DOHH2 (cell line): ENCODE data around the gene SLC46A2.

Experiments used
- H3F3A ChIP-seq: fragments of 200-600 bp; sonication (generic), shearing (Covaris generic); 2 replicates; pipeline ENCODE4 v1.6.0; 2016; ENCODE audit warnings: antibody characterized with exemption, mild to moderate bottlenecking; ENCODE audit not compliant: control insufficient read depth, insufficient read depth
- H3K27ac ChIP-seq: fragments of 200-600 bp; sonication (generic); 2 replicates; pipeline ENCODE4 v1.5.1; 2014; ENCODE audit warnings: low read depth, mild to moderate bottlenecking, low read length, moderate library complexity
- H3K27me3 ChIP-seq: fragments of 200-600 bp; sonication (generic); 2 replicates; pipeline ENCODE4 v1.6.1; 2014; ENCODE audit warnings: mild to moderate bottlenecking, low read length, mixed read lengths; ENCODE audit not compliant: control insufficient read depth
- H3K36me3 ChIP-seq: fragments of 200-600 bp; sonication (generic); 2 replicates; pipeline ENCODE4 v1.6.1; 2014; ENCODE audit warnings: mild to moderate bottlenecking, low read length, moderate library complexity, mixed read lengths; ENCODE audit not compliant: control insufficient read depth
- H3K4me1 ChIP-seq: fragments of 200-600 bp; sonication (generic); 2 replicates; pipeline ENCODE4 v1.6.1; 2014; ENCODE audit warnings: mild to moderate bottlenecking, low read length, mixed read lengths; ENCODE audit not compliant: control insufficient read depth
- H3K4me2 ChIP-seq: fragments of 200-600 bp; sonication (generic); 2 replicates; pipeline ENCODE4 v1.6.0; 2014; ENCODE audit warnings: mild to moderate bottlenecking, low read length, moderate library complexity
- H3K4me3 ChIP-seq: fragments of 200-600 bp; sonication (generic); 2 replicates; pipeline ENCODE4 v1.5.1; 2014; ENCODE audit warnings: mild to moderate bottlenecking, low read length, mixed read lengths
- H3K79me2 ChIP-seq: fragments of 200-600 bp; sonication (generic); 2 replicates; pipeline ENCODE4 v1.6.1; 2014; ENCODE audit warnings: mild to moderate bottlenecking, low read length, mixed read lengths; ENCODE audit not compliant: control insufficient read depth
- H3K9me2 ChIP-seq: fragments of 200-600 bp; sonication (generic); replicated peaks from 2 replicates; pipeline ENCODE4 v1.6.1; 2014; ENCODE audit warnings: mild to moderate bottlenecking, low read length, mixed read lengths; ENCODE audit not compliant: control insufficient read depth
- H3K9me3 ChIP-seq: fragments of 200-600 bp; sonication (generic); 2 replicates; pipeline ENCODE4 v1.6.1; 2014; ENCODE audit warnings: antibody characterized with exemption, low read length, mixed read lengths; ENCODE audit not compliant: control insufficient read depth, insufficient read depth
- H4K20me1 ChIP-seq: fragments of 200-600 bp; sonication (generic); 2 replicates; pipeline ENCODE4 v1.6.0; 2014; ENCODE audit warnings: low read depth, mild to moderate bottlenecking, antibody characterized with exemption, low read length, moderate library complexity; ENCODE audit not compliant: control insufficient read depth, insufficient read depth
- EZH2phosphoT487 ChIP-seq: fragments of 200-600 bp; sonication (generic); IDR thresholded peaks from 2 replicates; pipeline ENCODE4 v1.6.1; 2017; ENCODE audit warnings: borderline replicate concordance, mild to moderate bottlenecking, antibody characterized with exemption, low read length, moderate library complexity, mixed read lengths
- TF ChIP-seq, protein P1 (sequence below): fragments of 200-600 bp; sonication (generic); IDR thresholded peaks from one replicate; pipeline ENCODE4 v1.5.1; 2014; ENCODE audit warnings: antibody characterized with exemption, mild to moderate bottlenecking, low read depth, low read length; ENCODE audit not compliant: poor library complexity, severe bottlenecking

Gene SLC46A2

DNA sequence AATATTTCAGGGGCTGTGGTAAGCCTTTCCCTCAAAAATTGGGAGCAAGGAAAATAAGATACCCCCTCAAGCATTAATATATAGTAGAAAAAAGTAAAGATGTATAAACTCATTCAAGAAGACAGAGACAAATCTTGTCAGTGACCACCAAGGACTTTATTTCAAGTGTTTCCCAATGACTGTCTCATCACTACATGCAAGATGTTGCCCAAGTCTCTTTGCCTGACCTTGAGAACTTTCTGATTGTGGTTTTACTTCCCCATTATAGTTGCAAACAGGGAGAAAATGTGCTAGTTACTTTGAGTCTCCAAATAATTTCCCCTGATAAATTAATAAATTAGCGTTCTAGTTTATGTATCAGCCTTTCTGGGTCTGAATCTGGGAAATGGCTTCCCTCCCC, 4.0 kb upstream of the SLC46A2 start:
- Histone ChIP-seq H3F3A (no peaks in the 10 kb centered on the region), H3K79me2 (no peaks in the 10 kb centered on the region), H3K9me2 (no peaks in the 10 kb centered on the region), H3K36me3 (no peaks in the 10 kb centered on the region), H3K27me3 (no peaks in the 10 kb centered on the region), H3K9me3 (no peaks in the 10 kb centered on the region), H3K4me1 (peaks cover 31% of the 10 kb centered on the region), H3K4me2 (no peak overlapping the region), H3K27ac (no peak overlapping the region), H3K4me3 (no peak overlapping the region), H4K20me1 (no peaks in the 10 kb centered on the region)
- TF ChIP-seq EZH2phosphoT487: no peak
- TF ChIP-seq, protein P1, sequence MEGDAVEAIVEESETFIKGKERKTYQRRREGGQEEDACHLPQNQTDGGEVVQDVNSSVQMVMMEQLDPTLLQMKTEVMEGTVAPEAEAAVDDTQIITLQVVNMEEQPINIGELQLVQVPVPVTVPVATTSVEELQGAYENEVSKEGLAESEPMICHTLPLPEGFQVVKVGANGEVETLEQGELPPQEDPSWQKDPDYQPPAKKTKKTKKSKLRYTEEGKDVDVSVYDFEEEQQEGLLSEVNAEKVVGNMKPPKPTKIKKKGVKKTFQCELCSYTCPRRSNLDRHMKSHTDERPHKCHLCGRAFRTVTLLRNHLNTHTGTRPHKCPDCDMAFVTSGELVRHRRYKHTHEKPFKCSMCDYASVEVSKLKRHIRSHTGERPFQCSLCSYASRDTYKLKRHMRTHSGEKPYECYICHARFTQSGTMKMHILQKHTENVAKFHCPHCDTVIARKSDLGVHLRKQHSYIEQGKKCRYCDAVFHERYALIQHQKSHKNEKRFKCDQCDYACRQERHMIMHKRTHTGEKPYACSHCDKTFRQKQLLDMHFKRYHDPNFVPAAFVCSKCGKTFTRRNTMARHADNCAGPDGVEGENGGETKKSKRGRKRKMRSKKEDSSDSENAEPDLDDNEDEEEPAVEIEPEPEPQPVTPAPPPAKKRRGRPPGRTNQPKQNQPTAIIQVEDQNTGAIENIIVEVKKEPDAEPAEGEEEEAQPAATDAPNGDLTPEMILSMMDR: no peak

DNA sequence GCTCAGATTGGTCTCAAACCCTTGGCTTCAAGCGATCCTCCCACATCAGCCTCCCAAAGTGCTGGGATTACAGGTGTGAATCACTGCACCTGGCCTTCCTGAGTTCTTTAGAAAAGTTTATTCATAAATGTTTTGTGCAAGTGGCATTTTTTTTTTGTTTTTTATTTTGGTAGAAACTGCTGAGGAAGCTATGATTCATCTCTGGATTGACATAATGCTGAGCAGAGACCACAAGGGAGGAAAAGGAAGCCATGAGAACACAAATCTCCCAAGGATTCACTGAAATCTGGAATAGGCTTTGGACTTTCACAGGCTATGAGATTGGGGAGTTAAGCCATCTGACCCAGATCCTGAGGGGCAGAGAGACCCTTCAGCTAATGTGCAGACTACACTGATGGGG, 3.4 kb upstream of the SLC46A2 start:
- Histone ChIP-seq H3K4me2 (no peak overlapping the region), H3K36me3 (no peaks in the 10 kb centered on the region), H3K27ac (no peak overlapping the region), H3K9me2 (no peaks in the 10 kb centered on the region), H3K4me3 (no peak overlapping the region), H3K9me3 (no peaks in the 10 kb centered on the region), H3K27me3 (no peaks in the 10 kb centered on the region), H3K79me2 (no peaks in the 10 kb centered on the region), H3K4me1 (peaks cover 30% of the 10 kb centered on the region), H3F3A (no peaks in the 10 kb centered on the region), H4K20me1 (no peaks in the 10 kb centered on the region)
- no peak for TF ChIP-seq EZH2phosphoT487
- TF ChIP-seq, protein P1: no peak

DNA sequence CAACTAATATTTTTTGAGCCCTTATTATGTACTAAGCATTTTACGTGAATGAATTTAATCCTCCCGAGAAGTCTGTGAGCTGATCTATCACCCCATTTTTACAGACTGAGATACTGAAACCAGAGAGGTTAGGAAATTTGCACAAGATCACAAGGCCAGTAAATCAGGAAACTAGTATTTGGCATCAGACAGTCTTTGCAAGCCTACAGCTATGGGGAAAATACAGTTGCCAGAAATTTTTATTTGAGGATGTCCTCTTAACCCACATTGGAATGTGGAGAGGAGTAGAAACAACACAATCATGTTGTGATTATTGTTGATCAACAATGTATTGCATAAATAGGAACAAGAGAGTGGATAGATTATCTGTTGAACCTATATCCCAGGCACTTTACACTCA, 2.3 kb upstream of the SLC46A2 start:
- no peak overlapping the region for H3K4me3 ChIP-seq
- TF ChIP-seq, protein P1: no peak
- no peak for TF ChIP-seq EZH2phosphoT487
- H3K79me2 ChIP-seq: no peaks in the 10 kb centered on the region
- no peaks in the 10 kb centered on the region for H3K36me3 ChIP-seq
- H3K4me2 ChIP-seq: no peak overlapping the region
- H3K9me3 ChIP-seq: no peaks in the 10 kb centered on the region
- H3K27me3 ChIP-seq: no peaks in the 10 kb centered on the region
- H3K4me1 ChIP-seq: peaks cover 19% of the 10 kb centered on the region
- no peaks in the 10 kb centered on the region for H3F3A ChIP-seq
- no peaks in the 10 kb centered on the region for H4K20me1 ChIP-seq
- no peak overlapping the region for H3K27ac ChIP-seq
- no peaks in the 10 kb centered on the region for H3K9me2 ChIP-seq

DNA sequence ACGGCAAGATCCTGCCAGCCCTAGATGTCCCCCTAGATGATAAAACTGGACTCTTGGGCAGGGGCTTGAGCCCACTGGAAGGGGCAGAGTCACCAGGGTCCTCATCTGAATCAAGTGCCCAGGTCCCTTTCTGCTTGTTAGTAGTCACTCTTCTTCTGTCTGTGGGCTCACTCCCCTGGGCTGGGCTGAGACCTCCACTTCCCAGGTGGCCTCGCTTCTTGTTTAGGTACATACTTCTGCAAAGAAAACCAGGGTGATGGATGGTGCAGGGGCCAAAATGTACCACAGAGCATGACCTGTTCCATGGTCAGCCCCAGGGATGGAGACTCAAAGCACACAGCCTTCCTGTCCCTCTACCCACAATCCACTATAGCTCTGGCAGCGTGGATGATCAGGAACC, 845 bp upstream of the SLC46A2 start:
- Histone ChIP-seq H3K9me2 (no peaks in the 10 kb centered on the region), H4K20me1 (no peaks in the 10 kb centered on the region), H3K27me3 (no peaks in the 10 kb centered on the region), H3K4me1 (peaks cover 14% of the 10 kb centered on the region), H3K9me3 (no peaks in the 10 kb centered on the region), H3K27ac (no peak overlapping the region), H3K79me2 (no peaks in the 10 kb centered on the region), H3K4me3 (no peak overlapping the region), H3F3A (no peaks in the 10 kb centered on the region), H3K36me3 (no peaks in the 10 kb centered on the region), H3K4me2 (no peak overlapping the region)
- TF ChIP-seq EZH2phosphoT487: no peak
- TF ChIP-seq, protein P1: no peak
